Lower leg skin (tissue), 4 donors: Measurements from ENCODE around the gene ZBTB26. TPM values are rescaled to one million over a fixed set of nuclear protein-coding genes. Genes with fewer than 3 reads are reported as not detected.
A peak's percentile ranks its signal among the peaks of the same experiment; 100 is the strongest.

Source experiments
- DNase-seq, 2 donors: peaks; one replicate each; pipeline ENCODE4 v3.0.0-alpha.2; 2019; ENCODE audit warnings: low spot score in 2 of 2
- H3K4me3 ChIP-seq: fragments of 200-600 bp; sonication (generic); 2 replicates; pipeline ENCODE4 v1.5.1; 2017; ENCODE audit warnings: mild to moderate bottlenecking, low read depth; ENCODE audit not compliant: poor library complexity, severe bottlenecking
- CTCF ChIP-seq, 3 donors: fragments of 450-650 bp; IDR thresholded peaks; one replicate each; pipeline ENCODE4 v1.5.1; 2016; ENCODE audit warnings: antibody characterized with exemption in 3 of 3, mild to moderate bottlenecking in 3 of 3, moderate library complexity in 2 of 3
- POLR2A ChIP-seq, 2 donors: fragments of 450-650 bp; IDR thresholded peaks; one replicate each; pipeline ENCODE4 v1.6.1; 2016 to 2017; ENCODE audit warnings: antibody characterized with exemption in 2 of 2, mild to moderate bottlenecking in 1 of 2, moderate library complexity in 1 of 2
- WGBS, 2 donors: methylation state at CpG; one replicate each; pipeline ENCODE4 v1.1.5; 2018; 5-methylcytosine and 5-hydroxymethylcytosine counted together
- intact Hi-C: fragments of 100-400 bp; cut with DNase I; formaldehyde crosslinking; loops from one replicate; pipeline ENCODE4 v1.15.0; 2023; ENCODE audit warnings: low total_unique reads
- total RNA-seq, 4 donors: library from RNA; depleted of rRNA; stranded (reverse); fragments of >200 nt; gene quantifications; one replicate each; pipeline ENCODE4 v1.1.0, GENCODE V29; 2016

Gene ZBTB26
- total RNA-seq, 4 donors from 2014 or later = 2.0 to 5.9 (median 4.8) TPM

DNA sequence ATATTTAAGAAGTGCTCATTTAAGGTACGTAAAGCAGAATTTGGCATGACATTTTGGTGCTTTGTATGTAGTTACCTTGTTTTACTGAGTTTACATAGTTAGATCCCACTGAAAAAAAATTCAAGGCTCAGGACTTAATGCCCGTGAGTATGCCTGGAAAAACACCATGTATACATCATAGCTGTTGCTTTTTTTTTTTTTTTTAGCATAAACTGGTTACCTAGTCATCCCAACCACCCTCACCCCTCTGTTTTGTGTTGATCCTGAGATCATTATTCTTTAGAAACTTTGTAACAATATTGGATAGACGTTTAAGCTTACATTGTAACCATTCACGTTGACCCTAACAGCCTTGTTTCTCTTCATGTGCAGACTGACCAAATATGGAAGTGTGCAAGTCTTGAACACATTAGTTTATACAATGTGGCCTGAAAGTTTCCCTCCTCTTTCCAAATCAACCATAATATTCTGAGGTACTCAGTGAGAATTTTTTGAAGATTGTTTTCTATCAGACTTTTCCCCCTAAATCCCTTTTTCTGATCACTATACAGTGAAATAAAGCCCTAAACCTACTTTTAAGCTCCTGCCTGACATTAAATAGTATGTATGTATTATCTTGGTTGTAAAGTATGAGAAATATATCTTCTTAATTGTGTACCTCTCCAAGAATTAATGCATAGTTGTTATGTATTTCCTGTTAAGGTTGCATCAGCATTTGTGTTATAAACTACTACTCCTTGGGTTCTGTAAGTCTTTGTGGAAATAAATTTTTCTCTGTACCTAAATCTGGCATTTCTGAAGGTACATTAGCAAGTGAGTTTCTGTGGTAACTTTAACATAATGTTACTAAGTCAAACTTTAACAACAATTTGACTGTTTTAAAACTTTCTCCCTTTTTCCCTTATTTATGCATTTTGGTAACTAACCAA lies 13.9 kb upstream of the ZBTB26 start:
- TF ChIP-seq POLR2A (IDR thresholded peaks at IDR 0.05) (no peak), CTCF (IDR thresholded peaks at IDR 0.05) (no peak)
- DNase-seq = no peak
- H3K4me3 ChIP-seq = no peak overlapping the region
- intact Hi-C loops = no loop called here
- WGBS, 2 donors = 59 to 81% methylated on average over 4 of the region's 4 CpGs

DNA sequence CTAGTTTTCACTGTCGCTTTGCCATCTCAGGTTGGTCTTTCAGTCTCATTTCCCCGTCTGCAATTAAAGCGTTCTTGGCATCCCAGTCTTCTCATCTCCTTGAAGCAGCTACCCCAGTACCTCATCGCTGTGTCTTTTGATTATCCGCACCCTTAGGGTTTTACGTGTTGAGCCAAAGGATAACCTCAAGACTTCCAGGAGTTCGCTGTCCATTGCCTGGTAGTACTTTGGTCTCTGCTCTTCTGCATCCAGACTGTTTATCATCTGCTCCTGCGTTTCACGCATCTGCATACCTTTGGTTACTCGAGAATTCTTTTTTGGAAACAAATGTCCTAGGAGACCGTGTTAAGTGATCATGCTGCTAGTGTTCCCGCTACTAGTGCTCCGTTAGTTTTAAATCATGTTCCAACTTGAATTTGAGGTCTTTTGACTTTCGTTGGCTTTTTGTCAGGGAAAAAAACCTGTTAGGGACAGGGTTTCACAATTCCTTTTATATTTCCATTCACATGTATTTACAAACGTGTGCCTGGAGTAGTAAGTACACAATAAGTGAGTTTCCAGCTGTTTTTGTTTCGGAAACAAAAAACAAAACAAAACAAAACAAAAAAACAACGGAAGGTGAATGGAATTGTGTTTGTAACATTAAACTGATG lies 10.4 kb upstream of the ZBTB26 start:
- intact Hi-C loops = no loop called here
- WGBS, 2 donors = 4 to 5% methylated on average over 17 of the region's 17 CpGs
- no peak for TF ChIP-seq POLR2A (IDR thresholded peaks at IDR 0.05)
- TF ChIP-seq CTCF (IDR thresholded peaks at IDR 0.05) = no peak

DNA sequence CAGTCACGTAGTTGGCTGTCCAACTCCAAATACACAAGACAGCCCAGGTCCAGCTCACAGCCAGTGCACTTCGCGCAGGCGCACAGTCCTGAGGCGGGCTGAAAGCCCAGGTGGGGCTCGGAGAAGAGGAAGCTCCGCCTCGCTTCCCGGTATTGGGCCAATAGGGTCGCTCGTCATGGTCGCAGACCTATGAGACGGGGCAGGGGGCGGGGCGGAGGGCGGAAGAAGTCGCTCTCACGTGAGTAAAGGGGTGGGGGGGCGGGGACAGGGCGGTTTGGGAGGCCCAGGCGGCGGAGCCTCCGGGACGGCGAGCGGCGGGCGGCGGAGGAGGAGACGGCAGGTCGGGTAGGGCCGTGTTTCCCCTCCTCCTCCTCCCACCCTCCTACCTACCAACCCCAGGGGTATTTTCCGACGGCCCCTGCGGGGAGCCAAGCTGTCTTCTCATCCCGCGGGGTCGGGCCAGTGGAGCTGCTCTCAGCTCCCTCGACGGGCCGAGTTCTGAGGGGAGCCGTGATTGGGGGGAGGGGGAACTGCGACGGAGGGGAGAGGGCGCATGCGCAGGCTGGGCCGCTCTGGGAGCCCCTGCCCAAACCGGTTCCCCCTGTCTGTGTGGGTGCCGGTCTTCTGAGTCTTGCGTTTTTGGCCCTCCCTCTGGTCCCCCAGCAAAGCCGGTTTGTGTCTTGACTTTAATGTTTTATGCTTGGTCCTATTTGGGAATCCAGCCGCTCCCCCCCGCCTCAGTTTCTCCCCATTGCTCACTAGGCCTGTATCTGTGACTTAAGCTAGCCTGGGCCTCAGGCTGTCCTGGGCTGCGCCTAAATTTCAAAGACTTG lies 9.7 kb upstream of the ZBTB26 start, which contains the start of gene RABGAP1:
Gene RABGAP1, plus strand, starts transcription at position 272 of the 833 bp plus-strand sequence. CDS start 16,040 bp downstream, outside the sequence.
- DNase-seq = peak; percentile 98 to 100
- H3K4me3 ChIP-seq = peak within 1 kb of the TSS; percentile 67
- WGBS, 2 donors = 0% methylated on average over 10 to 28 of the region's 54 CpGs
- TF ChIP-seq CTCF (IDR thresholded peaks at IDR 0.05) = no peak
- peak in 1 of 2 donors; percentile 73 for TF ChIP-seq POLR2A (IDR thresholded peaks at IDR 0.05)
- intact Hi-C loops = no loop called here

More for the DNA sequence above, 10.4 kb upstream of the ZBTB26 start:
- peak overlapping the region; percentile 67 for H3K4me3 ChIP-seq
- DNase-seq = no peak

DNA sequence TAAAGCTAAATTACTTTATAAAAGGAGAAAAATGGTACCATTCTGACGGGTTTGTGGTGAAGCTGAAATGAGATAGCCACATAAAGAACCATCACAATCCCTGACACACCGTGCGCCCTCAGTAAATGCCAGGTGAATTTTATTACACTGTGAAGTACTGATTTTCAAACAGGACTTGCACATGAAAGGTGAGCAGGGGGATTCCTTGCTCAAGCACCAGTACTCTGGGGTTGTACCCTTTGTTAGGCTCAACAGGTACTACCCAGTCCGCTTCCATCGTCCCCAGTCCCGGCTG lies 9.1 kb upstream of the ZBTB26 start:
- WGBS, 2 donors = 21 to 30% methylated on average over 6 of the region's 6 CpGs
- no peak for TF ChIP-seq POLR2A (IDR thresholded peaks at IDR 0.05)
- TF ChIP-seq CTCF (IDR thresholded peaks at IDR 0.05) = no peak
- intact Hi-C loops = no loop called here

DNA sequence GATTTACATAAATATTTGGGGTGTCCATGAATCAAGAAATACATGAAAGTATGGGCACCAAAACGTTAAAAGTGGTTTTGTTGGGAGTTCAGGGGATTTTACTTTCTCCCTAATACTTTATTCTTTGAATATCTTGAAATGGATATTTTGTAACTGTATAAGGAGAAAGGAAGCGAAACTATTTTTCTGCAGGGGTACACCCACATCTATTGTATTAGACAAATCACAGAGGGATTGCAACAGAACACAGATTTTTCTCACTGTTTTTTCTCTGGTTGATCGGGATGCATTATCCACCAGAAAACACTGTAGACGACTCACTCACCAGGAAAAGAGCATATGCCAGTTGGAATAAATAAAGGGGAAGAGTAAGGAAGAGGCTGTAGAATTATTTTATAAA lies 8.3 kb upstream of the ZBTB26 start:
- no peak overlapping the region for H3K4me3 ChIP-seq
- TF ChIP-seq POLR2A (IDR thresholded peaks at IDR 0.05) = no peak
- no peak for DNase-seq
- intact Hi-C loops = no loop called here
- 79 to 89% methylated on average over 4 of the region's 4 CpGs for WGBS, 2 donors

More for the DNA sequence above, 9.1 kb upstream of the ZBTB26 start:
- DNase-seq = no peak
- H3K4me3 ChIP-seq = no peak overlapping the region
